Prostate gland (tissue), 2 donors: ENCODE data around the gene HIP1R. TPM values are rescaled to one million over a fixed set of nuclear protein-coding genes. Genes with fewer than 3 reads are reported as not detected.
"Not testable (repeated sequence)": the region's sequence is repeated elsewhere in the genome, so short reads cannot be mapped to it uniquely, and the experiment has no call there.

ENCODE experiments used
- DNase-seq: peaks from one replicate; pipeline ENCODE4 v3.0.0-alpha.2; 2019; ENCODE audit warnings: low spot score
- H3K27ac ChIP-seq, 2 donors: fragments of 200-600 bp; sonication (generic); 2 replicates each; pipeline ENCODE4 v1.5.1; 2017 to 2019
- H3K27me3 ChIP-seq: fragments of 200-600 bp; sonication (generic); replicated peaks from 2 replicates; pipeline ENCODE4 v1.5.1; 2019; ENCODE audit not compliant: insufficient read depth
- H3K36me3 ChIP-seq, 2 donors: fragments of 200-600 bp; sonication (generic); 1 replicate in 1 of 2; 2 replicates in 1 of 2; pipeline versions ENCODE4 v1.5.1 to v1.8.1; 2017 to 2019
- H3K4me1 ChIP-seq: fragments of 200-600 bp; sonication (generic); replicated peaks from 2 replicates; pipeline ENCODE4 v1.5.1; 2019
- H3K4me3 ChIP-seq, 2 donors: fragments of 200-600 bp; sonication (generic); 2 replicates each; pipeline ENCODE4 v1.5.1; 2017 to 2019
- H3K9me3 ChIP-seq: fragments of 200-600 bp; sonication (generic); 2 replicates; pipeline ENCODE4 v1.5.1; 2017
- CTCF ChIP-seq, 4 experiments: fragments of 200-600 bp in 2 of 4; fragments of 450-650 bp in 2 of 4; sonication (generic) in 2 of 4; IDR thresholded peaks; 1 replicate in 3 of 4; 2 replicates in 1 of 4; pipeline ENCODE4 v1.5.1; 2016 to 2019; ENCODE audit warnings: antibody characterized with exemption in 4 of 4, mild to moderate bottlenecking in 2 of 4, moderate library complexity in 2 of 4
- POLR2A ChIP-seq: fragments of 450-650 bp; IDR thresholded peaks from one replicate; pipeline ENCODE4 v1.6.1; 2016; ENCODE audit warnings: antibody characterized with exemption, mild to moderate bottlenecking
- POLR2AphosphoS5 ChIP-seq: sonication (generic); formaldehyde crosslinking; IDR thresholded peaks from one replicate; pipeline ENCODE4 v1.6.1; 2017; ENCODE audit warnings: antibody characterized with exemption
- WGBS: methylation state at CpG from one replicate; pipeline ENCODE4 v1.1.5; 2018; 5-methylcytosine and 5-hydroxymethylcytosine counted together
- intact Hi-C: fragments of 100-400 bp; cut with DNase I; formaldehyde crosslinking; loops from one replicate; pipeline ENCODE4 v1.14.2; 2022
- total RNA-seq, 2 donors: library from RNA; depleted of rRNA; stranded (reverse); fragments of >200 nt; gene quantifications; one replicate each; pipeline ENCODE4 v1.1.0, GENCODE V29; 2016

Gene HIP1R
- total RNA-seq, 2 donors from 2014 or later = 45.1 to 79.3 TPM

GRCh38 chr12:122888232-122888752 is 53.0 kb downstream of the HIP1R start:
- WGBS = 20% methylated on average over 12 of the region's 12 CpGs
- Histone ChIP-seq H3K36me3 (no peaks in the 10 kb centered on the region), H3K27ac (peak overlapping the region; percentile 88 to 92), H3K9me3 (no peaks in the 10 kb centered on the region), H3K4me1 (peaks cover 37% of the 10 kb centered on the region), H3K27me3 (no peaks in the 10 kb centered on the region), H3K4me3 (peak overlapping the region in 1 of 2 donors; percentile 19)
- intact Hi-C loops = no loop called here
- TF ChIP-seq POLR2AphosphoS5 (peak; percentile 94), POLR2A (peak; percentile 18), CTCF (IDR thresholded peaks at IDR 0.05) (peak in 1 of 4 experiments; percentile 7)
- peak; percentile 93 for DNase-seq

- Histone ChIP-seq H3K27me3 (no peaks in the 10 kb centered on the region), H3K9me3 (no peaks in the 10 kb centered on the region), H3K27ac (peak overlapping the region; percentile 88 to 92), H3K4me1 (peaks cover 37% of the 10 kb centered on the region), H3K36me3 (no peaks in the 10 kb centered on the region), H3K4me3 (no peak overlapping the region)
- no peak for DNase-seq
- intact Hi-C loops = no loop called here
- WGBS = 69% methylated on average over 13 of the region's 13 CpGs
- TF ChIP-seq POLR2A (no peak), POLR2AphosphoS5 (no peak), CTCF (IDR thresholded peaks at IDR 0.05) (no peak)
Observed at GRCh38 chr12:122889761-122890520, 54.7 kb downstream of the HIP1R start.

- intact Hi-C loops = no loop called here
- no peak for TF ChIP-seq CTCF (IDR thresholded peaks at IDR 0.05)
- TF ChIP-seq POLR2AphosphoS5 = no peak
- TF ChIP-seq POLR2A = no peak
Observed at GRCh38 chr12:122891661-122892525, 56.6 kb downstream of the HIP1R start.

GRCh38 chr12:122892724-122893123 is 57.5 kb downstream of the HIP1R start:
- DNase-seq, H3K27me3 ChIP-seq, H3K9me3 ChIP-seq, H3K36me3 ChIP-seq, H3K4me3 ChIP-seq, intact Hi-C loops: not testable (repeated sequence)
- Histone ChIP-seq H3K27ac (peak overlapping the region; percentile 92 to 93), H3K4me1 (peaks cover 33% of the 10 kb centered on the region)
- WGBS = 92% methylated on average over 9 of the region's 9 CpGs

More at GRCh38 chr12:122891661-122892525, 56.6 kb downstream of the HIP1R start:
- Histone ChIP-seq H3K36me3 (no peaks in the 10 kb centered on the region), H3K4me1 (peaks cover 37% of the 10 kb centered on the region), H3K4me3 (no peak overlapping the region), H3K27me3 (no peaks in the 10 kb centered on the region), H3K27ac (peak overlapping the region; percentile 44 to 92), H3K9me3 (no peaks in the 10 kb centered on the region)
- WGBS = 29% methylated on average over 10 of the region's 10 CpGs
- DNase-seq = no peak
